ENCODE results near the gene NECAB2. TPM values are rescaled to one million over a fixed set of nuclear protein-coding genes. Genes with fewer than 3 reads are reported as not detected.

The NECAB2 gene
- total RNA-seq, 1 donor from 2014 or later: 1.8 TPM

DNA sequence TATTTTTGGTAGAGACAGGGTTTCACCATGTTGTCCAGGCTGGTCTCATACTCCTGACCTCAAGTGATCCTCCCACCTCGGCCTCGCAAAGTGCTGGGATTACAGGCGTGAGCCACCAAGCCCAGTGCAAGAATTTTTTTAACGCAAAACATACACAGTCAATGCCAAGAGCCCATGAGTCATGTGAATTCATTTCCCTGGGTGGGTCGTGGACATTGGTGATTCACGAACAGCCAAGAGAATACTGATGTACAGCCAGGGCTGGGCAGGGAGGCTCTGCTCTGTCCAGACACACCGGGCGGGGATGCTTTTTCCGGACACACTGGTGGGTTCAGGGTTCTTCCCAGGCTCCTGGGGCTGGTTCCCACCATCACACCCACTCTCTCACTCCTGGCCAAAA, 56.8 kb downstream of the NECAB2 start:
- TF ChIP-seq, protein P1, sequence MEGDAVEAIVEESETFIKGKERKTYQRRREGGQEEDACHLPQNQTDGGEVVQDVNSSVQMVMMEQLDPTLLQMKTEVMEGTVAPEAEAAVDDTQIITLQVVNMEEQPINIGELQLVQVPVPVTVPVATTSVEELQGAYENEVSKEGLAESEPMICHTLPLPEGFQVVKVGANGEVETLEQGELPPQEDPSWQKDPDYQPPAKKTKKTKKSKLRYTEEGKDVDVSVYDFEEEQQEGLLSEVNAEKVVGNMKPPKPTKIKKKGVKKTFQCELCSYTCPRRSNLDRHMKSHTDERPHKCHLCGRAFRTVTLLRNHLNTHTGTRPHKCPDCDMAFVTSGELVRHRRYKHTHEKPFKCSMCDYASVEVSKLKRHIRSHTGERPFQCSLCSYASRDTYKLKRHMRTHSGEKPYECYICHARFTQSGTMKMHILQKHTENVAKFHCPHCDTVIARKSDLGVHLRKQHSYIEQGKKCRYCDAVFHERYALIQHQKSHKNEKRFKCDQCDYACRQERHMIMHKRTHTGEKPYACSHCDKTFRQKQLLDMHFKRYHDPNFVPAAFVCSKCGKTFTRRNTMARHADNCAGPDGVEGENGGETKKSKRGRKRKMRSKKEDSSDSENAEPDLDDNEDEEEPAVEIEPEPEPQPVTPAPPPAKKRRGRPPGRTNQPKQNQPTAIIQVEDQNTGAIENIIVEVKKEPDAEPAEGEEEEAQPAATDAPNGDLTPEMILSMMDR (IDR thresholded peaks at IDR 0.05; ENCODE audit: unreplicated experiment): no peak
- Mint-ChIP-seq H3K4me1 (peaks cover 4% of the 10 kb centered on the region), H3K27me3 (ENCODE audit: low read depth) (peaks cover 2% of the 10 kb centered on the region), H3K4me3 (no peak overlapping the region), H3K9me3 (peaks cover 14% of the 10 kb centered on the region), H3K27ac (no peak overlapping the region), H3K36me3 (no peaks in the 10 kb centered on the region)
- DNase-seq (ENCODE audit: low spot score in 2 of 2, unreplicated experiment in 2 of 2): no peak

DNA sequence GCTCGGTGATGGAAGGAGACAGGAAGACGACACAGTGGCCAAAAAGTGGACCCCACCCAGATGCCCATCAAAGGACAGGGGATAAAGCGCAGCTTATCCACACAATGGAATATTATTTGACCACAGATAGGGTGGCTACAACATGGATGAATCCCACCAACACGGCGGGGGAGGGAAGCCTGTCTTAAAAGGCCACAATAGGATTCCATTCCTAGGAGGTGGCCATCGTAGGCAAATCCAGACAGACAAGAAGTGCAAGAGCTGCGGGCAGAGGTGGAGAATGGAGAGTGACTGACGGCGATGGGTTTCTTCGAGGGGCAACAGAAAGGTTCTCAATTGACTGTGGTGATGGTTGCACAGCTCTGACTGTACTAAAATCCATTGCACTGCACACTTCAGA, 58.6 kb downstream of the NECAB2 start:
- no peak overlapping the region for H3K27ac Mint-ChIP-seq
- no peaks in the 10 kb centered on the region for H3K36me3 Mint-ChIP-seq
- TF ChIP-seq, protein P1 (IDR thresholded peaks at IDR 0.05; ENCODE audit: unreplicated experiment): no peak
- peaks cover 4% of the 10 kb centered on the region for H3K9me3 Mint-ChIP-seq
- H3K27me3 Mint-ChIP-seq (ENCODE audit: low read depth): peaks cover 11% of the 10 kb centered on the region
- no peak for DNase-seq (ENCODE audit: low spot score in 2 of 2, unreplicated experiment in 2 of 2)
- peaks cover 4% of the 10 kb centered on the region for H3K4me1 Mint-ChIP-seq
- no peak overlapping the region for H3K4me3 Mint-ChIP-seq

DNA sequence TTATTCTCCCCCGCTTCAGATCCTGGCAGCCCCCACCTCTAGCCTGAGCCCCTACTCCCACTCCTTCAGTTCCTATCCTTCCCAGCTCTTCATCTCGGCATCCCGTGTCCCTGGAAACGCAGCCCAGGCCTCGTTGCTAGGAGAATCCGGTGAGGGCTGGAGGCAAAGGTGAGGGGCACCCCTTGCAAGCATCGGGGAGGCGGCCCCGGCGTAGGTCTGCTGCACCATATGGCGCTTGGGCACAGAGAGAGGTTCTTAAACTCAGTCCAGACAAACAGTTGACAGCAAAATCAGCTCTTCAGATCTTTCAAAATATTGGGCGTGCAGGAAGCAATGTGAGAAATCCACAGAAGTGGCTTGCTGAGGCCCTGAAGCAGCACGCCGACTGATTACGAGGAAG, 59.6 kb downstream of the NECAB2 start:
- Mint-ChIP-seq H3K36me3 (no peaks in the 10 kb centered on the region), H3K4me3 (no peak overlapping the region), H3K4me1 (peaks cover 4% of the 10 kb centered on the region), H3K9me3 (no peaks in the 10 kb centered on the region), H3K27ac (no peak overlapping the region), H3K27me3 (ENCODE audit: low read depth) (peaks cover 11% of the 10 kb centered on the region)
- TF ChIP-seq, protein P1 (IDR thresholded peaks at IDR 0.05; ENCODE audit: unreplicated experiment): no peak
- no peak for DNase-seq (ENCODE audit: low spot score in 2 of 2, unreplicated experiment in 2 of 2)

DNA sequence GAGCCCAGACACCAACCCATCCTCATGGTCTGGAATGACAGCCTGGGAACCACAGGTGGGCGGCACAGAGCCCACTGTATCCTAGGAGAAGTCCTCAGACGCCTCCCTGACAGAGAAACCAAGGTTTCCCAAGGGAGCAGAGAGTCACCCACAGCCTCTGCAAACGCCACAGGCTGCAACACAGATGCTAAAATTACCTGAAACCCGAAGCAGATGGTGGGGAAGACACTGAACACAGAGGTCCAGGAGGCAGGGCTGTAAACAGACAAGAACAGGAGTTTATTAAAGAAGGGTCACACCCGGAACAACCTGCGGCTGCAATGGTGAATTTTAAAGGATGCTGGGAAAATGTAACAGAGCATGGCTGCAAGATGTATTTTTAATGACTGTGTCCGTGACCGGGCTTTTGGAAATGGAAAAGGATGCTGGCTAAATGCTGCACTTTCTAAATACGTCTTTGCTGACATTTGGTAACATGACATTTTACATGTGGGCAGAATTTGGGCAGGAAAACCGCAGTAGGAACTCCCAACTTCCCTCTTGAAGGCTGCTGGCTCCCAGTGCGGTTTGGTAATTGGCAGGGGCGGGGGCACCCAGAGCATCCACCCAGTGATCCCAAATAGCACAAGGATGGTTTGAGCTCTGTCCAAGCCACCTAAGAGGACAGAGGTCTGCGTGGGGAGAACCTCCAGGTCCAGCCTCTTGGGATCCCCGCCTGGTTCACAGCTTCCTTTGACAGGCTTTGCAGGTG, 61.4 kb downstream of the NECAB2 start:
- H3K4me1 Mint-ChIP-seq: peaks cover 4% of the 10 kb centered on the region
- no peaks in the 10 kb centered on the region for H3K9me3 Mint-ChIP-seq
- DNase-seq (ENCODE audit: low spot score in 2 of 2, unreplicated experiment in 2 of 2): no peak
- H3K27me3 Mint-ChIP-seq (ENCODE audit: low read depth): peaks cover 11% of the 10 kb centered on the region
- TF ChIP-seq, protein P1 (IDR thresholded peaks at IDR 0.05; ENCODE audit: unreplicated experiment): no peak
- no peak overlapping the region for H3K4me3 Mint-ChIP-seq
- no peaks in the 10 kb centered on the region for H3K36me3 Mint-ChIP-seq
- no peak overlapping the region for H3K27ac Mint-ChIP-seq

DNA sequence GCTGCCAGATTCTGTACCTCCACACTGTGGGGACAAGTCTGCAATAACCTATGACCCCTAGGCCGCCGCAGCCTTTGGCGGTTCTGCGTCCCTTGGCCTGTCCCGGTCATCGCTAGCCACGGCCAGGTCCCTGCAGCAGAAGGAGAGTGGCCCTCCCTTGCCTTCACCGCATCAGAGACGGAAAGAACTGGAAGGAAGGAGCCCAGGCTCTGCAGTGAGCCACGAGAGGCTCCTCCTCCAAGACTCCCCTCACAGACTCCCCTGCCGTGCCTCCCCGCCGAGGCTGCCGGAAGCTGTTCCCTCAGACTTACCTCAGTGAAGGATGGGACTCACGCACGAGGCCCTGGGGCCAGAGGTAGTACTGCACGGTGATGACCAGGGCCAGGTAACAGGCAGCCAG, 63.5 kb downstream of the NECAB2 start:
- Mint-ChIP-seq H3K36me3 (no peaks in the 10 kb centered on the region), H3K9me3 (peaks cover 4% of the 10 kb centered on the region), H3K27ac (no peak overlapping the region), H3K4me1 (peaks cover 4% of the 10 kb centered on the region), H3K27me3 (ENCODE audit: low read depth) (peaks cover 19% of the 10 kb centered on the region), H3K4me3 (no peak overlapping the region)
- no peak for DNase-seq (ENCODE audit: low spot score in 2 of 2, unreplicated experiment in 2 of 2)
- TF ChIP-seq, protein P1 (IDR thresholded peaks at IDR 0.05; ENCODE audit: unreplicated experiment): no peak
